GM10847 (cell line): ENCODE measurements around the gene SIRPA.

Experiments used
- POLR2A ChIP-seq: IDR thresholded peaks from 2 replicates; pipeline ENCODE4 v1.6.1; 2011; ENCODE audit not compliant: insufficient read length; ENCODE audit errors: extremely low read depth

Gene SIRPA

DNA sequence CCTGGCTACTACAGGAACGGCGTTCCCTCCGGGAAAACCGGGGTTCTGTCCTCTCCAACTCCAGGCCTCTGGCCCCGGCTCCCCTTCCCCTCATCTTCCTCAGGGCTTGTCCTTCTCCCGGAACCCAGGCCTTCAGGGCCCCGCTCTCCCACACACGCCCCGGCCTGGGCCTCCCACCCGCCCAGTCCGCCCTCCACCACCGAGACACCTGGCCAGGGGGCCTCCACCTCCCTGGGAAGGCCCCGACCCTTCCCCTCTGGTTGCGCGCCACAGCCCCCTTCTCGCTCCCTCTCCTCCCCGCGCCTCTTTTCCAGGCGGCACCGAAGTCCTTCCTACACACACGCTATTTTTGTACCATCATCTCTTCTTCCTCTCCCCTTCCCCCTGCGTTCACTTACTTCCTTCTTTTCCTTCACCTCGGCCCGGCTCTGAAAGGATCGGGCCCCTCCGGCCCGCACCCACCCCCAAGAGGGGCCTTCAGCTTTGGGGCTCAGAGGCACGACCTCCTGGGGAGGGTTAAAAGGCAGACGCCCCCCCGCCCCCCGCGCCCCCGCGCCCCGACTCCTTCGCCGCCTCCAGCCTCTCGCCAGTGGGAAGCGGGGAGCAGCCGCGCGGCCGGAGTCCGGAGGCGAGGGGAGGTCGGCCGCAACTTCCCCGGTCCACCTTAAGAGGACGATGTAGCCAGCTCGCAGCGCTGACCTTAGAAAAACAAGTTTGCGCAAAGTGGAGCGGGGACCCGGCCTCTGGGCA is 1.3 kb upstream of the SIRPA start:
- TF ChIP-seq POLR2A: no peak

DNA sequence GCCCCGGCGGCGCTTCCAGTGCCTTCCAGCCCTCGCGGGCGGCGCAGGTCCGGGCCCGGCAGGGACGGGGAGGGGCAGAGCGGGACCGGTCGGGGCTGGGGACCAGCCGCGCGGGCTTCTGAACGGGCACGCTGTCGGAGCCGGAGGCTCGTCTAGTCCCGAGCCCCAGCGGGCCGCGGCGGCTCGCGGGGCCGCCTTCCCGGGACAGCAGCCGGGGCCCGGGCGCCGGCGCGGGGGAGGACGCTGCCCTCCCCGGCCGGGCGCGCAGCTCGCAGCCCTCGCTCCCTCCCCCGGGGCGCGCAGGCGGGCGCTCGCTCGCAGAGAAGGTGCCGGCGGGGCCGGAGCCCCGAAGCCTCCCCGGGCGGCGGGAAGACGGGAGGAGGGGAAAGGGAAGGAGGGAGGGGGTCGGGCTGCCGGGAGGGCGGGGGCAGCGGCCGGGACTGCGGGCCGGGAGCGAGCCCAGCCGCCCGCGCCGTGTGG is 696 bp upstream of the SIRPA start:
- TF ChIP-seq POLR2A: no peak

DNA sequence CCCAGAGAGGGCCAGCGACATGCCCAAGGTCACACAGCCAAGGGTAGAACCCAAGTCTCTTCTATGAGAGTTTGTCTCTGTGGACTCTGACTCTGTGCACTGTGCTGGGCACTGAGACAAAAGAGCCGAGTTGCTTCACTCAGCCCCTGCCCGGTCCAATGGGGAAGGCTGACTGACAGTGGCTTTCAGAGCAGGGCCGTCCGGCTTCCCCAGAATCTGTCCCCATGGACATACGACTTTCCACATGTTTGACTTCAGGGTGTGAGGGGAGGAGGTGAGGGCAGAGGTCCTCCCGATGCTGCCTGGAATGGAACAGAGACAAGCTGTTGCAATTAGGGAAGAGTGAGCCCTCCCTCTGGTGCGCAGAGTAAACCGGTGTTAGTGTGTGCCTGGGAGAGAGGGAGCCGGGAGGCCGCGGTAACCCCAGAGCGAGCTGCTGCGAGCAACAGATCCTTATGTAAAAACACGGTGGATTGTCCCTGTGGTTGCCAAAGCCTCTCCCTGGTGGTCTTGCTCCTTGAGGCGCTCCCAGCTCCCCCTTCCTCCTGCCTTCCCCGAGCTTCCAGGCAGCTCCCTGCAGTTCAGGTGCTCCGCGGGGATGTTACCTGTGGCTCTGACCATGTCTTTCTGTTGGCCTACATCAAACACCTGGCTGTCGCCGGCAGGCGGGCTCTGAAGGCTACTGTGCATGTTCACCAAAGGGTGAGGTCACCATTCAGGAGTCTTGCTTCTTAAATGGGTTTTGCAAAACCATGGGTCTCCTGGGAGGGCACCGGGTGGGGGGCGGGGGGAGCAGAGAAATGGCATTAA is 672 bp downstream of the SIRPA start:
- TF ChIP-seq POLR2A: no peak

DNA sequence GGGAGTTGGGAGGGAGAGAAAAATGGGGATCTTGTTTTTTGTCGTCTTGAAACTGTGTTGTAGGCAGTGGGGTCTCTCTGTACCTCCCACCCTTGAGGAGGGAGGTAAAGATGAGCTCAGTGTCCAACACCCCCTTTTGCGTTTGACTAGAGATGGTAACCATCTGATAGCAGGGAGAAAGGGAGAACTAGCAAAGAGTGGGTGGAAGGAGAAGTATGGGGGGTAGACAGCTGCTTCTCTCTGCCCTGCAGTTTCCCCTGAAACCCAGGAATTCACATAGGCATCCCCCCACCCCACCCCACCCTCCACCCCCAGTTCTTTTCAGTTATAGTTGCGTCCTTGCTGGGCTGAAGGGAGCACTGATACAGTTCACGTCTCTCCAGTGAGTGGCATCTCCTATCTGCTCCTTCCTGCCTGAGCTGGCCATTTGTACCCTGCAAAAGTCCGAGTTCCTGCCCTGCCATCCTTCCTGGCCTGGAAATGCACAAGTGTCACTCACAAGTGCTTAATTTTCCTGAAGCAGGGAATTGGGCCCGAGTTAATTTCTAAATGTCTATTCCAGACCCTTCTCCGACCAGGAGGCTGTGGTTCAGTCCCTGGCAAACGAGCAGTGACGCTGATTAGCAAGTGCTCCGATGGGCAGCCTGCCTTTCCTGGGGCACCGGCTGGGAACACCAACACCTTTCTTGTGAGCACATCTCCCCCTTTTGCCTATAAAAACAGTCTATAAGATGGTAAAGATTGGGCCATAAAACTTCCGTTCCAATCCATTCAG is 1.5 kb downstream of the SIRPA start:
- TF ChIP-seq POLR2A: no peak

DNA sequence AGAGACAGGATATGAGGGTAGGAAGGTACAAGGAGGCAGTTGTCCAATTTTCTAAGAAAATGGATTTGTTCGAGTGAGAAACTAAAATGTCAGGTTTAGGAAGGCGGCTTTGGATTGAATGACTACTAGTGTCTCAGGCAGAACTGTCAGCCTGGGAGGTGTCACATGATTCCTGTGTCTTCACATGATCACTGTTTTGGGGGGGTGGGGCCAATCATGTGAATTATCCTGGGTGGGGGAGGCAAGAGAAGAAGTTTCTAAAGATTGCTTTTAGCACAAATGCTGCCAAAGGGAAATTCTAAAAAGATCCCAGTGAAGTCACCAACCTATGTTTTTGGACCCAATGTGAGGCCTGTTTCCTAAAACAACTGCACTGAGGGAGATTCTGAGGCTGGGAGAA is 2.3 kb downstream of the SIRPA start:
- no peak for TF ChIP-seq POLR2A

DNA sequence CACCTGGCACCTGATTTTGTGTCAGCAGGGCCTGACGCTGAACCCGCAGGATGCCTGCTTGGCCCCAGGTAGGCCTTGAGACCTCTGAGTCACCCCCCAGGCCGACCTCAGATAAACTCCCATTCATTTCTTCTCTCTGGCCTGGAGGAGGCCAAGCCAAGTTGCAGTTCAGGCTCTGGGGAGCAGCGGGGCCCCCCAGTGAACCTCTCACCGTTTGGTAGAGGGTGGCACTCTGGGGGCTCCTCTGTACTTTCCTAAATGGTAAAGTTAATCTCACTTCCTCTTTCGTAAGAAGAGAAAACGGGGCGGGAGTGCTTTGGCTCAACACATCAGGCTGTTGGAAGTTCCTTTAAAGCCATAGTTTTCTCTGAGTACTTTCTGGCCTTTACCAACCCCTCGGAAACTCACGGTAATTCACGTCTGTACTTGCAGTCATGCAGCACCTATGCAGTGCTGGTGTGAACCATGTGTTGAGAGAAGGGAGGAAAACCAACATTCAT is 2.8 kb downstream of the SIRPA start:
- no peak for TF ChIP-seq POLR2A

DNA sequence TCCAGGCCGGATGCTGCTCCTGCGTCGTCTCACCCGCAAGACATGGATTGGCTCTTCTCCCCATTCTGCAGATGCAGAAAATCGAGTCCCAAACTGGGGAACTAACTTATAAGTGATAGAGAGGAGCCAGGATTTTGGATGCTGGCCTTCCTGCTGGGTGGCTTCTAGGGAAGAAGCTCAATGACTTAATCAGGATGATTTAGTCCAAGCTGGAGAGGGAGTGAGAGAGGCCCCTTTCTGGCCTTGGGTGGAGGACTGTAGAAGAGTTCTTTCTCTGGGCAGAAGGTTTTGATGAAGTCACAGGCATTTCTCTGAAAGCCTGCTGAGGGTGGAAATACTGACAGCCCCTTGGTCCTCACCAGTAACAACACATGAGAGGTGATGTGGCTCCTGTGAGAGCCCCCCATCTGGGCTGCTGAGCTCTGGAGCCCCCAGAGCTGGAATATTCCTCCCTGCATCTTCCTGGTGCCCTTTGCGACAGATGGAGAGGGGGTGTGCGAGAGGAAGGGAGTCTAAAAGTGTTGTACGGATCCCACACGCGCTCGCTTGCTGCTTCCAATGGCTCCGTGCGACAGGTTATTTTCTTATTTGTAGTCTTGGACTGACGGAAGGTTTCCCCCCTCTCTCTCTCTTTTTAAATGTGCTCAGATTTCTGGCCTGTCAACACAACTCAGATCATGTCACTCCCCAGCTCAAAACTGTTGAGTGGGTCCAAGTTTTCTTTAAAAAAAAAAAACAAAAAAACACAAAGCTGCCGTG is 3.5 kb downstream of the SIRPA start:
- TF ChIP-seq POLR2A: no peak

DNA sequence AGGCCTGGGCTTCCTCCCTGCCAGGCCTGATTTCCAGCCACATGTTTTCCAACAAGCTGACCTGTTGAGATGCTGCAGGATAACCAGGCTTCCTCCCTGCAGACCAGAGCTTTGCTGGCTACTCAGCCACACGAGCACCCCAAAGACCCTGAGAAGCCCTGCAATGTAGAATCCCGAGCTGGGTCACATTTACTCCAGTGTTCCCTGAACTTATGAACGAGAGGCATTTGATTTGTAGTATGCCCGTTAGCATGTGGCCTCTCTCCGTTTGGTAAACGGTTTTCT is 4.0 kb downstream of the SIRPA start:
- no peak for TF ChIP-seq POLR2A

DNA sequence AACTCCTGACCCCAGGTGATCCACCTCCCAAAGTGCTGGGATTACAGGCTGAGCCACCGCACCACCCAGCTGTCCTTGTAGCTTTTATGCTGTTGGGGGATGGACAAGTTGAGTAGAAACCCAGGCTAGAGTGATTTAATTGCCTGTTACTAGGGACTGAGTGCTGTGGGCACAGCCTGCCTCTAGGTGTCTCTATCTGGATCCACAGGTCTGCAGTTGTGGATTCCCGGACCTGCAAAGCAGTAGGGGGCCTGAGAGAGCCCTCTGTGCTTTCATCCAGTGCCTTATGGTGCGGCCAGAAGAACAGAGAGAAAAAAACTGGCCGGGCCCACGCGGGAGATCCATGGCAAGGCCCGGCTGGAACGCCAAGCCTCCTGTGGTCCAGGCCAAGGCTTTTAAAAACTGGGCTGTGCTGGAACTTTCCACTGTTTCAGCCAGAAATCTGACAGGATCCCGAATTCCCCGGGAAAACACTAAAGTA is 5.2 kb downstream of the SIRPA start:
- no peak for TF ChIP-seq POLR2A

DNA sequence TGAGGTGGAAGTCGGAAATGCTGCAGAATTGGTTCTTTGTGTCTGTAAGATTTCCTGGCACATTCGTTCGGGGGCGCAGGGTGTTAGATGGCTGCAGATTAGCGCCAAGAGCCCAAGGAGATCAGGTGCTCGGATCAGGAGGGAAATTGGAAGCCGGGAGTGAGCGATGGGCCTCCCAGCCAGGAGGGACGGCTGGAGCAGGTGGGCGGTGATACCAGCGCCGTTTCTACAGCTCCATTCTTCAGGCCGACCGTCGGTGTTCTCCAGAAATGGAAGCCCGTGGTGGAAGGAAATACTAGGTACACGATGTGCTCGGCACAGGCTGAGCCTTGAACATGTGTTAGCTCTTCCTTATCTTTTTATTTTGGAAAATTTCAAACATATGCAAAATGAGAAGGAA is 6.5 kb downstream of the SIRPA start:
- no peak for TF ChIP-seq POLR2A

DNA sequence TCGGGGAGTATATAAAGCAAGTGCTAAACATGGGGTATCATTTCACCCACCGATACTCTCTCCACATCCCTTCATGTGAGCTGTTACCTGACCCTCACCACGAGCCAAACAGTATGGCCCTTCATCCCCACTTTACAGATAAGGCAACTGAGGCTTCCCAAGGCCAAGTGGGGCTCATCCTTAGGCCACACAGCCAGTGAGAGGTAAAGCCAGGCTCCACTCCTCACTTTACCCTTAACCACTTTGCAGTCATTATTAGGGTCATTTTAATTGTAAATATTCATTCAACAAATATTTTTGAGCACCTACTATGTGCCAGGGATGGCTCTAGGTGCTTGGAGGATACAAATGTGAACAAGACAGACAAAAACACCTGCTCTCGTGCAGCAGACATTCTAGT is 7.0 kb downstream of the SIRPA start:
- TF ChIP-seq POLR2A: no peak

DNA sequence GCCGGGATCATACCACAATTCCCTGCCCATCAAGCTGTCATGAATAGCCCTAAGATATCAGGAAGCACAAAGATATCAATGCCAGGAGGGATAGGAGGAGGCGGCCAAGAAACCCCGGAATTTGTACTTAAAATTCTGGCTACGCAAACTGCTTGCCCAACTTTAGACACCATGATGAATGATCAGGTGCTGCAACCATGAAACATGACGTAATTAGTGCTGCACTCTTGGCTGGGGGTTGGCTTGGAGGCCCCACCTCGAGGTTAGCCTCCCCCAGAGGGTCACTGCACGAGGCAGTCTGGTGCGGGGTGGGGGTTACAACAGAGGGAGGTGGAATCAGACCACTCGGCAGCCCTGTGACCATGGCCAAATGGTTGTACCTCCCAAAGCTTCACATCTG is 8.9 kb downstream of the SIRPA start:
- TF ChIP-seq POLR2A: no peak

DNA sequence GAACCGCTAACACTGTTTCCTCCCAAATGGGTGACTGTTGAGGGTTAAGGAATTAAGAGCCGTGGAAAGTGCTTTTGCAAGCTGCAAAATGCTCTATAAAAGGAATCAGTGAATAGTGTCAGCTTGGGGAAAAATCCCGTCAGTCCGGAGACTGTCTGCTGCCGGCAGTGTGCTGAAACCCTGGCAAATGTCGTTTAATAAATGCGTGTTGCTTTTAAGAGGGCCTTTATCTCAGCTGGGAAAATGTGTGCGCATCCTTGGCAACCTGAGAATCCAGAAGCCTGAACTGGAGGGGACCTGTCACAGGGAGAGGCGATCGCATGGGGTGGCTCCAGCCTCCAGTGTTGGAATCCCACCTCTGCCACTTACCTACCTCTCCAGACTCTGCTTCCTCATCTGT is 9.8 kb downstream of the SIRPA start:
- TF ChIP-seq POLR2A: no peak

DNA sequence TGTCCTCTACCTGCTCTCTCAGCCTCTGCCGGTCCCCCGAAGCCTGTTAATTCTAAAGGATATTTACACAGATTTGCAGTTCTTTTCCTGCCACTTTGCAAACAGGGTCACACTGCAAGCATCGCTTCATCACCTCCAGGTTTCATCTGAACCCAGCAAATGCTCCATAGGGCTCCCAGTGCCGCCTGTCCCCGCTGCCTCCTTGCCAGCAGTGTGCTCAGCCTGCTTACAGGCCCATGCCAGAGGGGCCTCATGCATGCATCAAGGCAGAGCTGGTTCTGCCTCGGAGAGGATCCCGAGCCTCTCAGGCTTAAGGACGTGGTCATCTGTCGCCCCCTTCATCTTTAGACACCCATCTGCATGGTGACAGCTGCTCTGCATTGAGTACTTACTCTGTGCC is 10.5 kb downstream of the SIRPA start:
- TF ChIP-seq POLR2A: no peak

DNA sequence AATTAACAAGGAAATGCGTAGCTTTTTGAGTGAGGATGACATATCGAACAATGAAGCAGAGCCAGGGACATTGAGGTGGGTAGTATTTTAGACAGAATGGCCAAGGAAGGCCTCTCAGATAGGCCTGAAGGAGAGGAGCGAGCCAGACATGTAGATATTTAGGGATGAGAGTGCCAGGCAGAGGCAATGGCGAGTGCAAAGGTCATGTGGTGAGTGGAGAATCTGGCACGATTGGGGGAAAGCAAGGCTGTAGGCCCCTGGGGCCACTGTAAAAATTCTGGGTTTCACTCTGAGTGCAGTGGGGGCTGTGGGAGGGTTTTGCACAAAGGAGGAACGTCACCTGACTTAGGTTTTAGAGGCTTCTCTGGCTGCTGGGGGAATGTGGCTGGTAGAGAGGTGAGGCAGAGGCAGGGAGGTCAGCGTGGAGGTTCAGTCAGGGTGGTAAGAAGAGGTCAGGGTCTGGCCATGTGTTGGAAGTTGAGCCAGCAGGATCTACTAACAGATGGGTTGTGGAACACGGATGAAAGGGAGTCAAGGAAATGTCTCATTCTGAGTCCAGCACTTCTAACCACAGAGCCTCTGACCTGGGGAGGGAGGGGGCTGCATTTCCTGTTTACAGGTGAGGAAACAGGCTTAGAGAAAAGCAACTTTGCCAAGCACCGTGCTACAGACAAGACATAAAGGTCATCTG is 11.3 kb downstream of the SIRPA start:
- TF ChIP-seq POLR2A: no peak

DNA sequence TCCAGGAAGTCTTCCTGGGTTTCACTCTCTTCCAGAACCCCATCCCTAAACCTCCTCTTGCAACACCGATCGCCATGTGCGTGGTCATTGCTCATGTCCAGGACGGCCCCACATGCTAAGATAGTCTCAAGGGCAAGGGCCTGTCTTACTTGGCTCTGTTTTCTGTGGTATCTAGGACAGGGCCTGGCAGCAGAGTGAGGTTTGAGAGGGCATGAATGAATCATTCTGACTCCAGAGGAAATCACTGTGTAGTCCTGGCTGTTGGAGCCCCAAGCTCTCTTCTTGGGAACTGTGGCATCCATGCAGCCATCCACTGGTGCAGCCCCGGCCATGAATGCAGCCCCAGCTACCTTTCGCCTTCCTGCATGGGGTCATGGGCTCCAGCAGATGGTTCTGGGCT is 12.4 kb downstream of the SIRPA start:
- no peak for TF ChIP-seq POLR2A
